Epithelial cell of esophagus (primary cell): Measurements from ENCODE around the gene ZNF165.
A peak's percentile ranks its signal among the peaks of the same experiment; 100 is the strongest.
"Not testable (repeated sequence)": the region's sequence is repeated elsewhere in the genome, so short reads cannot be mapped to it uniquely, and the experiment has no call there.

ENCODE experiments used
- DNase-seq: peaks from one replicate; pipeline ENCODE4 v3.0.0; 2010; ENCODE audit warnings: low read depth
- H3K4me3 ChIP-seq: 2 replicates; pipeline ENCODE4 v1.5.1; 2011; ENCODE audit warnings: mild to moderate bottlenecking, low read length, control low read depth
- TF ChIP-seq, protein P1 (sequence below): IDR thresholded peaks from 2 replicates; pipeline ENCODE4 v1.5.1; 2011; ENCODE audit warnings: low read depth, mild to moderate bottlenecking, low read length, control low read depth, inconsistent platforms; ENCODE audit not compliant: insufficient read depth; ENCODE audit errors: missing control alignments

The ZNF165 gene

DNA sequence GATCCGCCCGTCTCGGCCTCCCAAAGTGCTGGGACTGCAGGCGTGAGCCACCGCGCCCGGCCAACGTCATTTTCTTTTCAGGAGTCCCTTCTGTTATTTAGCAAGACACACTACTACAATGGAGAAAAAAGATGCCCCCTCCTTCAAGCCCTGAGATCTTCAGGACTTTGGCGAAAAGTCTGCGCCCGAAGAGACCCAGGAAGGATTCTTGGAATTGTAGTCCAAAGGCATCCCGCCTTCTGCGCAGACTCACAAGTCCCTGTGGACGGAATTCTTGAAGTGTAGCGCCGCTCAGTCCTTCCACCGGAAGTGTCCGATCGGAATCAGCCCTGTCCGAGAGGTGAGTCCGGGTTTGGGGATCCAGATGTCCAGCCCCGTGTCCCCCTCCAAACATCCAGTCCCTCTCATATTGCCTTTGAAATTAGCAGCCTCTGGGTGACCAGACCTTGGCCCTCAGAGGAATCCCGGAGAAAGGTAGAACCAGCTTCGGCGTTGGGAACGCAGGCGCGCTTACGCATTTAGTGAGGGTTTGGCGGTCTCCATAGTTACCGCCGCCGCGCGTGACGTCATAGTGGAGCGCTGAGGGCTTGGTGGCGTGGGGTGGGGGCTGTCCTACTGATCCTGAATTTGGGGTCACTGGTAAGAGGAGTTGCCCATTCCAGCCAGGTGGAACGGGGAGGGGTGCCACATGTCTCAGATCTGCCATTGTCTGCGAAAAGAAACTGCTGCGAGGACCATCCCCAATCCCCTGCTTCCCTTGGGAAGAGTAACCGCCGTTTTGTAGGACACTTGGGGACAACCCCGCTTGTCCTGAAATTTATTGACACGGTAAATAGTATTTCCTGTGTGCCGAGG, 490 bp downstream of the ZNF165 start:
- TF ChIP-seq, protein P1, sequence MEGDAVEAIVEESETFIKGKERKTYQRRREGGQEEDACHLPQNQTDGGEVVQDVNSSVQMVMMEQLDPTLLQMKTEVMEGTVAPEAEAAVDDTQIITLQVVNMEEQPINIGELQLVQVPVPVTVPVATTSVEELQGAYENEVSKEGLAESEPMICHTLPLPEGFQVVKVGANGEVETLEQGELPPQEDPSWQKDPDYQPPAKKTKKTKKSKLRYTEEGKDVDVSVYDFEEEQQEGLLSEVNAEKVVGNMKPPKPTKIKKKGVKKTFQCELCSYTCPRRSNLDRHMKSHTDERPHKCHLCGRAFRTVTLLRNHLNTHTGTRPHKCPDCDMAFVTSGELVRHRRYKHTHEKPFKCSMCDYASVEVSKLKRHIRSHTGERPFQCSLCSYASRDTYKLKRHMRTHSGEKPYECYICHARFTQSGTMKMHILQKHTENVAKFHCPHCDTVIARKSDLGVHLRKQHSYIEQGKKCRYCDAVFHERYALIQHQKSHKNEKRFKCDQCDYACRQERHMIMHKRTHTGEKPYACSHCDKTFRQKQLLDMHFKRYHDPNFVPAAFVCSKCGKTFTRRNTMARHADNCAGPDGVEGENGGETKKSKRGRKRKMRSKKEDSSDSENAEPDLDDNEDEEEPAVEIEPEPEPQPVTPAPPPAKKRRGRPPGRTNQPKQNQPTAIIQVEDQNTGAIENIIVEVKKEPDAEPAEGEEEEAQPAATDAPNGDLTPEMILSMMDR = no peak

DNA sequence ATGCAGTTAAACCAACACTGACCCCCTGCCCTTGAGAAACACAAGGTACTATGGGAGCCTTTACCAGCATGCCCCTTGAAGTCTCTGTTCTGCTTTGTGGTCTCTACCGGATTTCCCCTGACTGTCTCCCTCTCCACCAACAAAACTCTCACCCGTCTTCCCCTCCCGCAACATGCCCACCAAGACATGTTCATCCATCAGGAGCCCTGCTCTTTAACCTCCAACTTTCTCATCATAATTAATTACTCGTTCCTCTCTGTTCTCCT, 1.1 kb downstream of the ZNF165 start:
- TF ChIP-seq, protein P1 = no peak
- peak overlapping the region; percentile 98 for H3K4me3 ChIP-seq
- no peak for DNase-seq

More for the DNA sequence above, 490 bp downstream of the ZNF165 start:
- H3K4me3 ChIP-seq = peak overlapping the region; percentile 98
- peak; percentile 97 for DNase-seq

DNA sequence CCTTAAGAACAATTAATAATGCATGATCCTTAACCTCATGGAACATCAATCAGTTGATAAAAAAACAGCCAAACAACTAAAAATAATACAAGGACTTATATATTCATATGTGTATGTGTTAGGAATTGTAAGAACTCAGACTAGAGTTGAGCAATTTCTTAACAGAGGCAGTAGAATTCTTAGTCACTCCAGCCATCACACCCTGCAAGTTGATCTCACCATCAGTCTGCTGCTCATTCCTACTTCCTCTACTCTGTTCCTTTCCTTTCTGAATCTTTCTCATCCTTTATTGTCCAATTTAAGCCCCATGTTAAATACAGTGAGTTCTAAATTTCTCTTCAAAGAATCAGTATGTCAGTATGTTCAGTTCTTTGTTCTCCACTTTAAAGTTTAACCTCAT, 2.6 kb downstream of the ZNF165 start:
- H3K4me3 ChIP-seq = no peak overlapping the region
- TF ChIP-seq, protein P1 = no peak
- DNase-seq = peak; percentile 58

DNA sequence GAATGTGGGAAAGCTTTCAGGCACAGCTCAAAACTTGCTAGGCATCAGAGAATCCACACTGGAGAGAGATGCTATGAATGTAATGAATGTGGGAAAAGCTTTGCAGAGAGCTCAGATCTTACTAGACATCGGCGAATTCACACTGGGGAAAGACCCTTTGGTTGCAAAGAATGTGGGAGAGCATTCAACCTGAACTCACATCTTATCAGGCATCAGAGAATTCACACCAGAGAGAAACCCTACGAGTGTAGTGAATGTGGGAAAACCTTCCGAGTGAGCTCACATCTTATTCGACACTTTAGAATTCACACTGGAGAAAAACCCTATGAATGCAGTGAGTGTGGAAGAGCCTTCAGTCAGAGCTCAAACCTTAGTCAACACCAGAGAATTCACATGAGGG, 8.7 kb downstream of the ZNF165 start:
- no peak for DNase-seq
- TF ChIP-seq, protein P1 = no peak
- no peak overlapping the region for H3K4me3 ChIP-seq

DNA sequence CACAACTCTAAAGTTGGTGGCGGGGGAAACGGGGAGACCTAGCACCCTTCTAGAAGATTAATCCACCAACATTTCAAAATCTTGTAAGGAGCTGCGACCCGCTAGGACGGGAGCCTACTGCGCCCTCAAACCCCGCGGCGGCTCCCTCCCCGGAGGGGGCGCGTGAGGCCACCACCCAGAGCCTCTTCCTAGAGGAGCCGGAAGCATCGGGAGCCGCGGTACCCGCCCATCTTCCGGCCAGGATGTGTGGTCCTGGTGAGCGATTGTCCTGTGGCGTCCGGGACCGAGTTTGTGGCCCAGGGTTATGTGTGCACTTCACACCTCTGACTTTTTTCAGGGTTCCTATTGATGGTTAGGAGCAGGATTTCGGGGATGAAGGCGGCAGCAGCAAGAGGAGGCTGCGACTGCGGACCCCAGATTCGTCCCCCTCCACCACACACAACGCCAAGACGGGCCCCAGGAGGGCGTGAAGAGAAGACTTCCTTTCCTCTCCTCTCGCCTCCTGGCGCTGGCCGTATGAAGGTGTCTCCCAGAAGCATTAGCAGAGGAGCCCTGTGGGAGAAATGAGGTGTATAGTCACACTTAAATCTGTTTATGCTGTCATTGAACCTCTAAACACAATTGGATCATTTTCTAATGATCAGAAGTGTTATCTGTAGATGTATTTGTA, 10.7 kb downstream of the ZNF165 start:
- no peak for DNase-seq
- TF ChIP-seq, protein P1 = no peak
- H3K4me3 ChIP-seq = peak overlapping the region; percentile 34

DNA sequence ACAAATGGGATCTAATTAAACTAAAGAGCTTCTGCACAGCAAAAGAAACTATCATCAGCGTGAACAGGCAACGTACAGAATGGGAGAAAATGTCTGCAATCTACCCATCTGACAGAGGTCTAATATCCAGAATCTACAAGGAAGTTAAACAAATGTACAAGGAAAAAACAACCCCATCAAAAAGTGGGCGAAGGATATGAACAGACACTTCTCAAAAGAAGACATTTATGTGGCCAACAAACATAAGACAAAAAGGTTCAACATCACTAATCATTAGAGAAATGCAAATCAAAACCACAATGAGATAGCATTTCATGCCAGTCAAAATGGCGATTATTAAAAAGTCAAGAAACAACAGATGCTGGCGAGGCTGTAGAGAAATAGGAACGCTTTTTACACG, 21.9 kb downstream of the ZNF165 start:
- not testable (repeated sequence) for H3K4me3 ChIP-seq, DNase-seq

DNA sequence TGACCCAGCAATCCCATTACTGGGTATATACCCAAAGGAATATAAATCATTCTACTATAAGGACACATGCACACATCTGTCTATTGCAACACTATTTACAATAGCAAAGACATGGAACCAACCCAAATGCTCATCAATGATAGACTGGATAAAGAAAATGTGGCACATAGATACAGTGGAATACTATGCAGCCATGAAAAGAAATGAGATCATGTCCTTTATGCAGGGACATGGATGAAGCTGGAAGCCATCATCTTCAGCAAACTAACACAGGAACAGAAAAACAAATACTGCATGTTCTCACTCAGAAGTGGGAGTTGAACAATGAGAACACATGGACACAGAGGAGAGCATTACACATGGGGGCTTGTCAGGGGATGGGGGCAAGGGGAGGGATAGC, 22.3 kb downstream of the ZNF165 start:
- DNase-seq, H3K4me3 ChIP-seq: not testable (repeated sequence)
